Vagina (tissue), 2 donors: ENCODE results near the gene LIPG.

Source experiments
- POLR2A ChIP-seq, 2 donors: fragments of 450-650 bp; IDR thresholded peaks; one replicate each; pipeline ENCODE4 v1.6.1; 2017; ENCODE audit warnings: antibody characterized with exemption in 2 of 2, mild to moderate bottlenecking in 2 of 2, moderate library complexity in 2 of 2
- POLR2AphosphoS5 ChIP-seq, 2 donors: sonication (generic); formaldehyde crosslinking; IDR thresholded peaks; one replicate each; pipeline ENCODE4 v1.9.0; 2017; ENCODE audit warnings: antibody characterized with exemption in 2 of 2, mild to moderate bottlenecking in 2 of 2, low read depth in 1 of 2; ENCODE audit not compliant: insufficient read depth in 1 of 2
- TF ChIP-seq, protein P1 (sequence below), 3 experiments: fragments of 450-650 bp in 2 of 3; fragments of 200-600 bp in 1 of 3; sonication (generic) in 1 of 3; IDR thresholded peaks; one replicate each; pipeline ENCODE4 v1.5.1; 2017 to 2019; ENCODE audit warnings: antibody characterized with exemption in 3 of 3, mild to moderate bottlenecking in 2 of 3, moderate library complexity in 2 of 3

DNA sequence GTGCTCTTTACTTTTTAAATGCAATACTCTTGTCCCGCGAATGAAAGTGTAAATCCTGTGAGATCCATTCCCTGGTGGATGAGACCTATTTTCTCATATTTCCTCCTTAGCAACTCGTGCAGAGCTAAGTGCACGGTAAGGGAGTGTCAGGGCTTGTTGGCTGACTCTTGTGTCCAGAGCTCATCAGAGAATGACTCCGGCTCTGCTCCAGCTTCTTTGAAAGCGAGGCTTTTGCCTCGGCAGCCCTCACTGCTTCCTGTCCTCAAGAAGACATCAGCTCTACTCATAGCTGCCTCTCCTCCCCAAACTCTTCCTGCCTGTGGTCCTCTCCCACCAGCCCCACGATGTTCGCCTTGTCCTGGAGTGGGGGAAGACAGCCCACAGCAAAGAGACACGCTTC lies 70.7 kb downstream of the LIPG start:
- TF ChIP-seq, protein P1, sequence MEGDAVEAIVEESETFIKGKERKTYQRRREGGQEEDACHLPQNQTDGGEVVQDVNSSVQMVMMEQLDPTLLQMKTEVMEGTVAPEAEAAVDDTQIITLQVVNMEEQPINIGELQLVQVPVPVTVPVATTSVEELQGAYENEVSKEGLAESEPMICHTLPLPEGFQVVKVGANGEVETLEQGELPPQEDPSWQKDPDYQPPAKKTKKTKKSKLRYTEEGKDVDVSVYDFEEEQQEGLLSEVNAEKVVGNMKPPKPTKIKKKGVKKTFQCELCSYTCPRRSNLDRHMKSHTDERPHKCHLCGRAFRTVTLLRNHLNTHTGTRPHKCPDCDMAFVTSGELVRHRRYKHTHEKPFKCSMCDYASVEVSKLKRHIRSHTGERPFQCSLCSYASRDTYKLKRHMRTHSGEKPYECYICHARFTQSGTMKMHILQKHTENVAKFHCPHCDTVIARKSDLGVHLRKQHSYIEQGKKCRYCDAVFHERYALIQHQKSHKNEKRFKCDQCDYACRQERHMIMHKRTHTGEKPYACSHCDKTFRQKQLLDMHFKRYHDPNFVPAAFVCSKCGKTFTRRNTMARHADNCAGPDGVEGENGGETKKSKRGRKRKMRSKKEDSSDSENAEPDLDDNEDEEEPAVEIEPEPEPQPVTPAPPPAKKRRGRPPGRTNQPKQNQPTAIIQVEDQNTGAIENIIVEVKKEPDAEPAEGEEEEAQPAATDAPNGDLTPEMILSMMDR (IDR thresholded peaks at IDR 0.05), result no peak
- TF ChIP-seq POLR2AphosphoS5 (IDR thresholded peaks at IDR 0.05; ENCODE audit: insufficient read depth in 1 of 2, low read depth in 1 of 2) (no peak), POLR2A (IDR thresholded peaks at IDR 0.05) (no peak)
